Colonic mucosa (tissue), 4 donors: ENCODE results near the gene DDA1. TPM values are rescaled to one million over a fixed set of nuclear protein-coding genes. Genes with fewer than 3 reads are reported as not detected.
A peak's percentile ranks its signal among the peaks of the same experiment; 100 is the strongest.

Experiments
- DNase-seq: peaks from one replicate; pipeline ENCODE4 v3.0.0-alpha.2; 2020
- H3K27ac ChIP-seq: fragments of 200-600 bp; one replicate; pipeline ENCODE4 v1.8.0; 2021
- H3K27me3 ChIP-seq: fragments of 200-600 bp; one replicate; pipeline ENCODE4 v1.8.0; 2021
- H3K36me3 ChIP-seq: fragments of 200-600 bp; one replicate; pipeline ENCODE4 v1.8.0; 2021
- H3K4me1 ChIP-seq: fragments of 200-600 bp; one replicate; pipeline ENCODE4 v1.8.0; 2021; ENCODE audit warnings: mild to moderate bottlenecking
- H3K4me3 ChIP-seq: fragments of 200-600 bp; one replicate; pipeline ENCODE4 v1.8.0; 2021
- H3K9ac ChIP-seq, 2 donors: one replicate each; pipeline ENCODE4 v1.7.0; 2013; ENCODE audit warnings: control low read depth in 2 of 2, low read depth in 2 of 2, low read length in 2 of 2
- H3K9me3 ChIP-seq: fragments of 200-600 bp; one replicate; pipeline ENCODE4 v1.8.0; 2021
- intact Hi-C: fragments of 100-400 bp; cut with DNase I; formaldehyde crosslinking; loops from one replicate; pipeline ENCODE4 v1.14.1; 2022
- total RNA-seq, 2 donors: library from RNA; stranded (reverse); fragmentation: NEBNext Ultra II Directional in 1 of 2; extraction: Animal tissue kit (Norgen Biotek cat#: 25700) in 1 of 2; gene quantifications; one replicate each; pipeline ENCODE4 v1.2.1, GENCODE V29; 2021
- TF ChIP-seq, protein P1 (sequence below): fragments of 200-600 bp; IDR thresholded peaks from one replicate; pipeline ENCODE4 v1.8.0; 2022; ENCODE audit warnings: antibody characterized with exemption, mild to moderate bottlenecking
- donor health status: healthy.
- donor health status: DM: no; HTN: no; CAD: no.
- donor health status: DM: no; HTN: no; CAD: no.

DDA1 gene
- total RNA-seq, 2 donors from 2014 or later = 39.1 to 45.0 TPM

DNA sequence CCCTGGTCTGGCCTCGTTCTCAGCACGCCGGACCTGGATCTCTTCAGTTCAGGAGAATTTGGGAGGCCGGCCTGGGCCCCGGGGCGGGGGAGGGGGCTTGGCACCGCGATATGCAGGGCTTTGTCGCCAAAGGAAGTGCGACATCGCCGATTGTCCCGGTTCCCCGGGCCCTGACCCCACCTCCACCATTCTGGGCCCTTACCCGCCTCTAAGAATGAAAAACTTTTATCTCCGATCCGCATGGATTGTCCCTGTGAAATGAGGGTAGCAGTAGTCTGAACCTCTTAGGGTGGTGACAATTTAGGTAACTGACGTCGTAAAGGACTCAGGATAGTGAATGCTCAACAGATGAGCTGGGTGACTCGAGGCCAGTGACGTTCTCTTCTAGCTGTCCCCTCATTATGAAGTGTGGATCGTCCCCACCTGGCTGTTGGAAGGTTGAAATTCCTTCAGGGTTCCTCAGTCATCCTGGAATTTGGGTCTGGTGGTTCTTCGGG lies 650 bp downstream of the DDA1 start:
- H3K27me3 ChIP-seq = no peaks in the 10 kb centered on the region
- H3K4me1 ChIP-seq = peaks cover 12% of the 10 kb centered on the region
- peak overlapping the region; percentile 73 to 94 for H3K9ac ChIP-seq
- peak overlapping the region; percentile 74 for H3K4me3 ChIP-seq
- intact Hi-C loops = no loop called here
- peak overlapping the region; percentile 60 for H3K27ac ChIP-seq
- TF ChIP-seq, protein P1, sequence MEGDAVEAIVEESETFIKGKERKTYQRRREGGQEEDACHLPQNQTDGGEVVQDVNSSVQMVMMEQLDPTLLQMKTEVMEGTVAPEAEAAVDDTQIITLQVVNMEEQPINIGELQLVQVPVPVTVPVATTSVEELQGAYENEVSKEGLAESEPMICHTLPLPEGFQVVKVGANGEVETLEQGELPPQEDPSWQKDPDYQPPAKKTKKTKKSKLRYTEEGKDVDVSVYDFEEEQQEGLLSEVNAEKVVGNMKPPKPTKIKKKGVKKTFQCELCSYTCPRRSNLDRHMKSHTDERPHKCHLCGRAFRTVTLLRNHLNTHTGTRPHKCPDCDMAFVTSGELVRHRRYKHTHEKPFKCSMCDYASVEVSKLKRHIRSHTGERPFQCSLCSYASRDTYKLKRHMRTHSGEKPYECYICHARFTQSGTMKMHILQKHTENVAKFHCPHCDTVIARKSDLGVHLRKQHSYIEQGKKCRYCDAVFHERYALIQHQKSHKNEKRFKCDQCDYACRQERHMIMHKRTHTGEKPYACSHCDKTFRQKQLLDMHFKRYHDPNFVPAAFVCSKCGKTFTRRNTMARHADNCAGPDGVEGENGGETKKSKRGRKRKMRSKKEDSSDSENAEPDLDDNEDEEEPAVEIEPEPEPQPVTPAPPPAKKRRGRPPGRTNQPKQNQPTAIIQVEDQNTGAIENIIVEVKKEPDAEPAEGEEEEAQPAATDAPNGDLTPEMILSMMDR = no peak
- DNase-seq = no peak
- no peaks in the 10 kb centered on the region for H3K9me3 ChIP-seq
- peaks cover 4% of the 10 kb centered on the region for H3K36me3 ChIP-seq

DNA sequence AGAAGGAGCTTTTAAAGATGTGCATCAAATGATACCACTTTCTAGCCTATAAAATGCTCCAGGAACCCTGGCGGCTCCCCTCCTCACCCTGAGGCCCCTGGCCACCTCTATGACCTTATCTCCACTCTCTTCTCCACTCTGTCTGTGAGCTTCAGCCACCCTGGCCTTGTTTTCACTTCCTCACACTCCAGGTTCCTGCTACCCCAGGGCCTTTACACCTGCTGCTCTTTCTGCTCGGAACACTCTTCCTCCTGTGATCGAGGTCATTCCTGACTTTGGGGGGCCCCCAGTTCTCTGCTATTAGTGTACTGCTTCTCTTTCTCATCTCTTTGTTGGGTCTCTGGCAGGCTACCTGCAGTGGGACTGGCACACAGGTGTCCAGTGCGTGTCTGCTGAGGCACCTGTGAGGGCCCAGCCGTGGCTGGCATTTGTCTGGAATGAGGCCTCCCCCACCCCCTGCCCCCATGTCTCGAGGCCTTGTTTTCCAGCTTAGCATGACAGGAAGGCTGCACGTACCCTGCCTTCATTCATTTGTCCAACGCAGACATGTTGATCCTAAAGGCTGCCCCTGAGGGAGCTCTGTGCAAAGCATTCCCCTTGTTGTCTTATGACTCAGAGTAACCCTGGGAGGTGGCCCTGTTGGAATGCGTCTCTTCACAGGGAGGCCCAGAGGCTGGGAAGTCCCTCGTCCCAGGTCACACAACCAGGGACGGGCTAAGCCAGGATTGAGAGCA lies 2.3 kb downstream of the DDA1 start:
- H3K36me3 ChIP-seq = peaks cover 4% of the 10 kb centered on the region
- no peak for DNase-seq
- no peak overlapping the region for H3K27ac ChIP-seq
- intact Hi-C loops = no loop called here
- TF ChIP-seq, protein P1 = no peak
- no peak overlapping the region for H3K9ac ChIP-seq
- H3K4me3 ChIP-seq = no peak overlapping the region
- H3K9me3 ChIP-seq = no peaks in the 10 kb centered on the region
- H3K27me3 ChIP-seq = no peaks in the 10 kb centered on the region
- H3K4me1 ChIP-seq = peaks cover 9% of the 10 kb centered on the region

DNA sequence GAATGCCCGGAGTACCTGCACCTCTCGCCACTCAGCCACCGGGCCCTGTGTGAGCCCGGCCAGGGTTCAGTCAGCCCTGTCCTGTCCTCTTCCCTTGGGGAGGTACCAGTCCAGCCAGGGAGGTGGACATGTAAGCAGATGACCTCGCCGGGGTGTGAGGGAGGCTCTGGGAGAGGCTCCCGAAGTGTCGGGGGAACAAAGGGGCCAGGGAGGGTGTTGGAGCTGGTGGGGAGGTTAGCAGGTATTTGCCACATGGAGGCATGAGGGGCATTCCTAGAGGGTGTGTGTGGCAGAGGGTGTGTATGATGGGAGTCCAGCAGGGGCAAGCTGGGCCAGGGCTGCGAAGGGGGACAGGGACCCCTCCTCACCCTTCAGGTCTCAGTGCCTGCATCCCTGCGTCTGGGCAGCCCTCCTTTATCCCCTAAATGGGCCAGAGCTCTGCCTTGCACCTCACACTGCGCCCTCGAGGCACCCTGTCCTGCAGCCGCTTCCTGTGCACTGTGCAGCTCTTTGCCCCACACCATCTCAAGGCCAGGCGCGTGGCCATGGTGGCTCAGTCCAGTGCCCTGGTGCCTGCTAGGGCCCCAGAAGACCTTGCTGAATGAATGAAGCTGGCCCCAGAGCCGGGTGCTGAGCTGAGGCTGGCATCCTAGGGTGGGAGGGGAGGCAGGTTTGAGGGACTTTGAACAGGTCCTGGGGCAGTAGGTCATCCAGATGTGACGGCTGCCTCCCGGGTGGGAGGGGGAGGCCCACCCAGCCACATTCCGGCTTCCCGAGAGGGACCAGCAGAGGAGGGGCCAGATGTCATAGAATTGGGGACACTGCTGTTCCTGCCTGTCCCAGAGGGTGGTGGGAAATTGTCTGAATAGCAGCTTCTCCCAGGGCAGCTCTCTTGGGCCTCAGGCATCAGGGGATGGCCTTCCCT lies 3.1 kb downstream of the DDA1 start:
- H3K9ac ChIP-seq = no peak overlapping the region
- intact Hi-C loops = no loop called here

DNA sequence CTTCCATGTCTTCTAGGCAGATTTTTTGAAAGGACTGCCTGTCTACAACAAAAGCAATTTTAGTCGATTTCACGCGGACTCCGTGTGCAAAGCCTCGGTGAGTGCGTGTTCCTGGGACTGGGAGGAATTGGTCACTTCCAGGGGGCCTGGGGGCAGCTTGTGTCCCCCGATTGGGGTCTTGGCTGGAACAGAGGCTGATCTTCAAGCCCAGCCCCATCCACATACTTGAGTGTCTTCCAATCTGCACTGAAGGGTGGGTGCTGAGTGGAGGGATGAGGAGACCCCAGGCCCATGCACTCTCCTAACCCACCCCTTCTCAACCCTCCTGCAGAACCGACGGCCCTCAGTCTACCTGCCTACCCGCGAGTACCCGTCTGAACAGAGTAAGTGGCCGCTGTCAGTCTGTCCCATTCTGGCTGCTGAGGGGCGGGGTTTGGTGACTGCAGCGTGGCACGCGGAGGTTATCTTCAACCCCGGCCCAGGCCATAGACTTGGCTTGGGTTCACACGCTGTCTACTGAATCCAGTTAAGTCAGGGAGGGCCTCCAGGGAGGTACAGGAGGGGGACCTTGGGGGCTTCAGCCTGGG lies 4.7 kb downstream of the DDA1 start:
- Histone ChIP-seq H3K9me3 (no peaks in the 10 kb centered on the region), H3K27ac (no peak overlapping the region), H3K9ac (no peak overlapping the region), H3K36me3 (peaks cover 4% of the 10 kb centered on the region), H3K27me3 (no peaks in the 10 kb centered on the region), H3K4me1 (peaks cover 9% of the 10 kb centered on the region), H3K4me3 (no peak overlapping the region)
- TF ChIP-seq, protein P1 = no peak
- no peak for DNase-seq
- intact Hi-C loops = no loop called here

More for the DNA sequence above, 3.1 kb downstream of the DDA1 start:
- H3K4me1 ChIP-seq = peaks cover 9% of the 10 kb centered on the region
- TF ChIP-seq, protein P1 = no peak
- H3K27ac ChIP-seq = no peak overlapping the region
- H3K27me3 ChIP-seq = no peaks in the 10 kb centered on the region
- H3K36me3 ChIP-seq = peaks cover 4% of the 10 kb centered on the region
- no peaks in the 10 kb centered on the region for H3K9me3 ChIP-seq
- no peak for DNase-seq
- H3K4me3 ChIP-seq = no peak overlapping the region

DNA sequence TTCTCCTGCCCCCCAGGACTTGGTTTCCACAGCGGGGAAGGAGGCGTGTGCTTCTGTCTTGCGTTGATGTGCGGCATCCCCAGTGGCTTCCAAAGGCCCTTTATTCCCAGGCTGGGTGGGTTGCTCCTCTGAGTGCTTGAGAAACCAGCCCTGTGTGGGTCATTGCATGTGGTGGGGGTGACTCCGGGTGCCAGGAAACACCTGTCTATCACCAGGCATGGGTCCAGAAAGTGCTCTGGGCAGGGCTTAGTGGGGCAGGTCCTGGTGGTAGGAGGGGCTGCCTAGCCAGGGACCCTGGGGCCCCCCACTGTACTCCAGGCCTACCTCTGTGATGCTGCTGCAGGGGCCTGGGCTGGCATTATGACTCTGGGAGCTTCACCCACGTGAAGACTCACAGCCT lies 9.6 kb downstream of the DDA1 start:
- TF ChIP-seq, protein P1 = no peak
- Histone ChIP-seq H3K4me3 (no peak overlapping the region), H3K27me3 (no peaks in the 10 kb centered on the region), H3K27ac (no peak overlapping the region), H3K4me1 (no peaks in the 10 kb centered on the region), H3K36me3 (peaks cover 20% of the 10 kb centered on the region), H3K9me3 (no peaks in the 10 kb centered on the region), H3K9ac (no peak overlapping the region)
- intact Hi-C loops = no loop called here
- DNase-seq = no peak
